ENCODE data around the gene PDE7B.

DNA sequence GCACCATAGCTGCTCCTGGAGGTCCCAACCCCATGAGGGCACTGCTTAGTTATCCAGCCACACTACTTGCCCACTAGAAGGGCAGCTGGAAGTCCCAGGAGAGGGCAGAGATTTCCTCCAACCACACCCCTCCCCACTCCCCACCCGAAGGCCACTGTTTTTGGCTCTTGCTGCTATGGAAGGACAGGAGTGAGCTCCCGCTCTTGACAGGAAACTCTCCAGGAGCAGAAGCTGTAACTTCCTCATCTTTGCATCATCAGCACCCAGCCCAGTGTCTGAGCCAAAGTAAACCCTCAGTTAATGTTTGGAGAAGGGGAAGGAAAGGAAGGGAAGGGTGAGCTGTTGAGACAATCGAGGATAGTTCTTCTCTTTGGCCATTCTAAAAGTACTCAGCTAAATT is 277.9 kb downstream of the PDE7B start:
- TF ChIP-seq, protein P1, sequence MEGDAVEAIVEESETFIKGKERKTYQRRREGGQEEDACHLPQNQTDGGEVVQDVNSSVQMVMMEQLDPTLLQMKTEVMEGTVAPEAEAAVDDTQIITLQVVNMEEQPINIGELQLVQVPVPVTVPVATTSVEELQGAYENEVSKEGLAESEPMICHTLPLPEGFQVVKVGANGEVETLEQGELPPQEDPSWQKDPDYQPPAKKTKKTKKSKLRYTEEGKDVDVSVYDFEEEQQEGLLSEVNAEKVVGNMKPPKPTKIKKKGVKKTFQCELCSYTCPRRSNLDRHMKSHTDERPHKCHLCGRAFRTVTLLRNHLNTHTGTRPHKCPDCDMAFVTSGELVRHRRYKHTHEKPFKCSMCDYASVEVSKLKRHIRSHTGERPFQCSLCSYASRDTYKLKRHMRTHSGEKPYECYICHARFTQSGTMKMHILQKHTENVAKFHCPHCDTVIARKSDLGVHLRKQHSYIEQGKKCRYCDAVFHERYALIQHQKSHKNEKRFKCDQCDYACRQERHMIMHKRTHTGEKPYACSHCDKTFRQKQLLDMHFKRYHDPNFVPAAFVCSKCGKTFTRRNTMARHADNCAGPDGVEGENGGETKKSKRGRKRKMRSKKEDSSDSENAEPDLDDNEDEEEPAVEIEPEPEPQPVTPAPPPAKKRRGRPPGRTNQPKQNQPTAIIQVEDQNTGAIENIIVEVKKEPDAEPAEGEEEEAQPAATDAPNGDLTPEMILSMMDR (IDR thresholded peaks at IDR 0.05; ENCODE audit: control extremely low read depth in 1 of 3, insufficient read depth in 1 of 3, low read depth in 1 of 3, low read length in 3 of 3) = no peak
- TF ChIP-seq ASH2L (IDR thresholded peaks at IDR 0.05; ENCODE audit: low read length) (no peak), CHD2 (IDR thresholded peaks at IDR 0.05; ENCODE audit: low read length) (no peak), RXRA (IDR thresholded peaks at IDR 0.05; ENCODE audit: insufficient read depth, low read depth, low read length) (no peak)
- TF ChIP-seq, protein P2, sequence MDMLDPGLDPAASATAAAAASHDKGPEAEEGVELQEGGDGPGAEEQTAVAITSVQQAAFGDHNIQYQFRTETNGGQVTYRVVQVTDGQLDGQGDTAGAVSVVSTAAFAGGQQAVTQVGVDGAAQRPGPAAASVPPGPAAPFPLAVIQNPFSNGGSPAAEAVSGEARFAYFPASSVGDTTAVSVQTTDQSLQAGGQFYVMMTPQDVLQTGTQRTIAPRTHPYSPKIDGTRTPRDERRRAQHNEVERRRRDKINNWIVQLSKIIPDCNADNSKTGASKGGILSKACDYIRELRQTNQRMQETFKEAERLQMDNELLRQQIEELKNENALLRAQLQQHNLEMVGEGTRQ (IDR thresholded peaks at IDR 0.05; ENCODE audit: low read length) = no peak

All from H1 (cell line).